Measurements from ENCODE around the gene MILR1.

GRCh38 chr17:64503341-64503740, 54.4 kb downstream of the MILR1 start:
- no peak for TF ChIP-seq EZH2 (IDR thresholded peaks at IDR 0.05; ENCODE audit: borderline replicate concordance, low read depth, low read length, severe bottlenecking)
- TF ChIP-seq CTCF (IDR thresholded peaks at IDR 0.05; ENCODE audit: extremely low read depth in 1 of 2, insufficient read depth in 1 of 2, low read depth in 1 of 2, low read length in 2 of 2): no peak
- no peak for TF ChIP-seq MAX (IDR thresholded peaks at IDR 0.05; ENCODE audit: insufficient read depth, insufficient read length)
- TF ChIP-seq MYC (IDR thresholded peaks at IDR 0.05; ENCODE audit: low read depth, low read length): no peak
- TF ChIP-seq POLR2AphosphoS5 (IDR thresholded peaks at IDR 0.05; ENCODE audit: insufficient read depth, low read depth, low read length): no peak

Data from endothelial cell of umbilical vein (primary cell).